WTC11 (cell line): ENCODE measurements around the gene CNTN5.

Experiments used
- IRF2 ChIP-seq: sonication (generic); formaldehyde crosslinking; IDR thresholded peaks from 2 replicates; pipeline ENCODE4 v1.8.0; 2022; ENCODE audit warnings: low read depth, missing genetic modification reagents, borderline replicate concordance
- JUN ChIP-seq: sonication (generic); formaldehyde crosslinking; IDR thresholded peaks from 2 replicates; pipeline ENCODE4 v1.8.0; 2023; ENCODE audit warnings: mild to moderate bottlenecking, missing genetic modification reagents
- MXD4 ChIP-seq: fragments of 250-450 bp; sonication (Bioruptor Pico); IDR thresholded peaks from 2 replicates; pipeline ENCODE4 v1.8.0; 2021; ENCODE audit warnings: mild to moderate bottlenecking, moderate library complexity, borderline replicate concordance
- NR2C2 ChIP-seq: sonication (generic); formaldehyde crosslinking; IDR thresholded peaks from 2 replicates; pipeline ENCODE4 v1.8.0; 2022; ENCODE audit warnings: mild to moderate bottlenecking, missing genetic modification reagents
- TF ChIP-seq, protein P1 (sequence below): fragments of 200-600 bp; IDR thresholded peaks from 2 replicates; pipeline ENCODE4 v1.8.0; 2022; ENCODE audit warnings: antibody characterized with exemption

GRCh38 chr11:99979042-99979441, 958.3 kb downstream of the CNTN5 start:
- TF ChIP-seq MXD4 (no peak), JUN (CRISPR knock-in tag) (no peak), NR2C2 (CRISPR knock-in tag) (no peak), IRF2 (CRISPR knock-in tag) (no peak)
- TF ChIP-seq, protein P1, sequence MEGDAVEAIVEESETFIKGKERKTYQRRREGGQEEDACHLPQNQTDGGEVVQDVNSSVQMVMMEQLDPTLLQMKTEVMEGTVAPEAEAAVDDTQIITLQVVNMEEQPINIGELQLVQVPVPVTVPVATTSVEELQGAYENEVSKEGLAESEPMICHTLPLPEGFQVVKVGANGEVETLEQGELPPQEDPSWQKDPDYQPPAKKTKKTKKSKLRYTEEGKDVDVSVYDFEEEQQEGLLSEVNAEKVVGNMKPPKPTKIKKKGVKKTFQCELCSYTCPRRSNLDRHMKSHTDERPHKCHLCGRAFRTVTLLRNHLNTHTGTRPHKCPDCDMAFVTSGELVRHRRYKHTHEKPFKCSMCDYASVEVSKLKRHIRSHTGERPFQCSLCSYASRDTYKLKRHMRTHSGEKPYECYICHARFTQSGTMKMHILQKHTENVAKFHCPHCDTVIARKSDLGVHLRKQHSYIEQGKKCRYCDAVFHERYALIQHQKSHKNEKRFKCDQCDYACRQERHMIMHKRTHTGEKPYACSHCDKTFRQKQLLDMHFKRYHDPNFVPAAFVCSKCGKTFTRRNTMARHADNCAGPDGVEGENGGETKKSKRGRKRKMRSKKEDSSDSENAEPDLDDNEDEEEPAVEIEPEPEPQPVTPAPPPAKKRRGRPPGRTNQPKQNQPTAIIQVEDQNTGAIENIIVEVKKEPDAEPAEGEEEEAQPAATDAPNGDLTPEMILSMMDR: no peak
